Stimulated activated CD8-positive, alpha-beta memory T cell treated with anti-CD3 and anti-CD28 coated beads, Interleukin-12 subunit alpha, Interleukin-12 subunit beta, amount 100 ng/mL, for 24 hours (primary cell): ENCODE measurements around the gene MCEMP1.
A peak's percentile ranks its signal among the peaks of the same experiment; 100 is the strongest.

Experiments used
- DNase-seq: peaks from one replicate; pipeline ENCODE4 v3.0.0-alpha.2; 2020; ENCODE audit errors: extremely low read depth

Gene MCEMP1

DNA sequence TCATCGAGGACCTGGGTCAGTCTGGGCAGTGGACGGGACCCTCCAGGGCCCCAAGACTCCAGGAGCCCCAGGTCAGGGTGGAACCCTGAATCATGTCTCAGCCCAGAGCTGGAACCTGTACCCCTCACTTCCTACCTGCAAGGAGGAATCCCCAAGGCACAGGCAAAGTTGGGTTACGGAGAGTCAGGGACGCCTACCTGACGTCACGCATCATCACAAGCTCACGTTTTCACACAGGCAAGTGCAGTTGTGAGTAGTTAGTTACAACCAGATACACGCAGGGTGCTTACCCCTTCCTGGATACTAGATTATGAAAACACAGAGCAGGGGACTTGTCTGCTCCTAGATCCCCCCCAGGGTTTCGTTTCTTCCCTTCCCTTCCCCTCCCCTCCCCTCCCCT lies 6.1 kb upstream of the MCEMP1 start:
- DNase-seq = no peak

GRCh38 chr19:7672522-7672921 lies 4.4 kb upstream of the MCEMP1 start:
- no peak for DNase-seq

DNA sequence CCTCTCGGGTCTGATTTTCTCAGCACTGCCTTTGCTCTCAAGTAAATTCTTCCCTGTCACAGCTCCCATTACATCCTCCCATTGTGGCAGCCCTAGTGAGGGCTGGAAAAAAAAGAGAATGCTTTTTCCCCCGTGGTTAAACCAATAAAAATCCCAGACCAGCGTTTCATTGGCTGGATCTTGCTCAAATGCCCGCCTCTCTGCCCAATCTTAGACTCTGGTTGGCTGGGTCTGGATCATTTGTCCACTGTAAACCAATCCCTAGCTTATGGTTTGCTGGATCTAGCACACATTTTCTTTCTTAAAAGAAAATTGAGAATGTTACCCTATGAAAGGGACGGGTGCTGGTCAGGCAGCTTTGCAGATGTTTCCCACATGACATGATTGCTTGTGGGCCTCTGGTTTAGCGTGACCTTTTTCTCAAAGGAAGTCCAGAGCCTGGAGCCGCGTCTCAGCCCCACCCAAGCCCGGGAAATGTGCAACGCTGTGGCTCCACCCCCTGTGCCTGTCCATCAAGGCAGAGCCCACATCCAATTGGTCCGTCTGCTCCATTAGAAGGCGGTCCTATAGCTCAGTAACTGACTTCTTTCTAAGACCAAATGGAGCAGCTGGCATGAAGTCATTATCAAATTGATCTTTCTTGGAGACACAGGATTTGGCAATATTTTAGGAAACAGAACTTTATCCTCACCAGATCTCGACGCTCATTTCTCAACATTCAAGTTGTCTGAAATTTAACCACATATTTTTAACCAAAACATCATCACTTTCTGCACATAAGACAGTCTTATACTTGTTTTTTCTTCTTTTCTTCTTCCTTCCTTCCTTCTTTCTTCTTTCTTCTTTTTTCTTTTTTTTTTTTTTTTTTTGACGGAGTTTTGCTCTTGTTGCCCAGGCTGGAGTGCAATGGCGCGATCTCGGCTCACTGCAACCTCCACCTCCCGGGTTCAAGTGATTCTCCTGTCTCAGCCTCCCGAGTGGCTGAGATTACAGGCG lies 2.6 kb upstream of the MCEMP1 start:
- no peak for DNase-seq

DNA sequence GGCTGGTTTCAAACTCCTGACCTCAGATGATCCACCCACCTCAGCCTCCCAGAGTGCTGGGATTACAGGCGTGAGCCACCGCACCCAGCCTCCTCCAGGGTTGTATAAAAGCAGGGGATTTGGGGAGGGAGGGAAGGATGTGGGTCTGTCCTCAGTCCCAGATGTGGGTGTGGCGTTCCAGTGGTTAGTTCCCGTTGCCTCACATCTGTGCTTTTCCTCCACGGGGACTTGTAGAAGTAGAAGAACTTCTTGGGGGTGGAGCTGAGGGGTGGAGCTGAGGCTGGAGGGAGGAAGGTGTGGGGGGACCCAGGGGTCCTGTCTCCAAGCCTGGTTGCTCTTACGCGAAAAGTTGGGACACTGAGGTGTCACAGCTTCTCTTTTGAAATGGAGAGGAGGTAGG lies 514 bp upstream of the MCEMP1 start:
- no peak for DNase-seq

- DNase-seq = no peak
Measured at GRCh38 chr19:7677669-7678311, 900 bp downstream of the MCEMP1 start.

DNA sequence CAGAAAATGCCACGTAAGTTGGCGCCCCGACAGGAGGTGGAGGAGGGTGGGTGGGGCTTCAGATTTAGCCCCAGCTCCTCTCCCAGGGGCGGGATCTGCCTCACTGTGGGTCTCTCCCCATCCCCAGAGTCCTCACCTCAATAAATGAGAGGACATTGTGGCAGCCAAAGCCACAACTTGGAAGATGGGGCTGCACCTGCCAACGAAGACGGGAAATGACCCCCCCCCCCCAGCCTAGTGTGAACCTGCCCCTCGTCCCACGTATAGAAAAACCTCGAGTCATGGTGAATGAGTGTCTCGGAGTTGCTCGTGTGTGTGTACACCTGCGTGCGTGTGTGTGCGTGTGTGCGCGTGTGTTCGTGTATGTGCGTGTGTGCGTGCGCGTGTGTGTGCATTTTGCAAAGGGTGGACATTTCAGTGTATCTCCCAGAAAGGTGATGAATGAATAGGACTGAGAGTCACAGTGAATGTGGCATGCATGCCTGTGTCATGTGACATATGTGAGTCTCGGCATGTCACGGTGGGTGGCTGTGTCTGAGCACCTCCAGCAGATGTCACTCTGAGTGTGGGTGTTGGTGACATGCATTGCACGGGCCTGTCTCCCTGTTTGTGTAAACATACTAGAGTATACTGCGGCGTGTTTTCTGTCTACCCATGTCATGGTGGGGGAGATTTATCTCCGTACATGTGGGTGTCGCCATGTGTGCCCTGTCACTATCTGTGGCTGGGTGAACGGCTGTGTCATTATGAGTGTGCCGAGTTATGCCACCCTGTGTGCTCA lies 2.3 kb downstream of the MCEMP1 start:
- DNase-seq = no peak

GRCh38 chr19:7679771-7680605 lies 3.1 kb downstream of the MCEMP1 start:
- DNase-seq = no peak

DNA sequence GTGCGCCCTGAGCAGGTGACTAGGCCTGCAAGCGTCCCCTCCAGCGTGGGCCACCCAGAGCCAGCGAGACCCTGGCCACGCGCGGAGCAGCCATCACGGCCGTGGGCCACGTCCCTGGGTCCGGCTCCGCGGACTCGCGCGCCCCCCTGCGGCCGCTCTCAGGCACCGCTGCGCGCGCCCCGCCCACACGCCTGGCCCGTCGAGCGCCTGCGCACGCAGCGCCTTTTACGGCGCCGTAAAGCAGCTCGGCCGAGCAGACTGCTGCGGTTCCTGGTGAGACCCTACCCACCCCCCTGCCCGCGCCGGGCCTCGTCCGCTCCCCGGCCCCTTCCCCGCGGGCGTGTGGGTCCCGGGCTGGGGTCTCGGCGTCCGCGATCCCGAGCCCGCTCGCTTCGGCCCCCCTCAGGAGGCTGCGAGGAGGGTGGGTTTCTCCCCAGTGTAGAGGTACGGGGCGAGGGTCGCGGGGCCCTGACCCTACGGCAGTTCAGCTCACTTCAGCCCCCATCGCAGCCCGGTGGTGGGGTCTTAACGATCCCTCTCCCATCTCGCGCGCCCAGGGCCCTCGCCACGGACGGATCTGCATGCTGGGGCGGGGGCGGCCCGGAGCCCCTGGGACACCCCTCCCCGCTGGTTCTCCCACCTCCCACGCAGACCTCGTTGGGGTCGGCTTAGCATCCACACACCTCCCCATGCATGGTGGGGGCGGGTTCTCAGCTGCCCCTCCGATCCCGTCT lies 3.9 kb downstream of the MCEMP1 start, which contains the start of gene TRAPPC5:
TRAPPC5 (plus strand) TSS at position 228 of the 734 bp plus-strand sequence. CDS start 1,421 bp downstream, outside the sequence.
- DNase-seq = peak; percentile 60

DNA sequence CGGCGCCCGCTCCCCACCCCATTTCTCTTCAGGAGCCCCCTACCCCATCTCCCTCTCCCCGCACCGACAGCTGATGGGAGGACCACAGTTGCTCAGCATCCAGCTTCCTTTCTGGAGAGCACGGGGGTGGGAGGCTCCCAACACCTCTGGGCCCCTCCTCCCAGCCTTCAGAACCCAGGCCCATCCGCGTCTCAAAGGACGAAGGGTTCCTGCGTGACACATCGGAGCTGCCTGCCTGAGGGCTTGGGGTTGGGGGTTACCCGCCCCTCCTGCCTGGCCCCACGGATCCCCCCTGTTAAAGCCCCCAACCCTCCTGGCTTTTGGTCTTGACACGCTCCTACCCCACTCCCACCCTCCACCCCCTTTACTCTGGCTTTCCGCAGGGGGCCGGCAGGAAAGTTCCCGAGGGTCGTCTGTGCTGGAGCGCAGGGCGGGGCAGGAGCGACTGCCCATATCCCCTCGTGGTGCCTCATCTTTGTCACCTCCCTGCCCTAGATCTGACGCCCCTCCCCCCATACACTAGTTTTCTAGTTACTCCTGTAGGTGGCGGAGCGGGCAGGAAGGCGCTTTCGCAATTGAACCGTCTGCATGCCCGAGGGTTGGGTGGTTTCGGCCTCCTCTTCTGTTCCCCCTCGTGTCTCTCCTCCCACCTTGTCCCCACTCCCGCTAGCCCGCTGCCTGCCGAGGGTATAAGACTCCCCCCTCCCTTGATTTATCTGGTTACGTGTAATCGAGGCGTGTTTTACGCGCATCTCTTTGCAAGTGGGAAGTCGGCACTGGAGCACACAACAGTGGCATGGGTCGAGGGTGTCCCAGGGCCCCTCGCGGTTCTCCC lies 4.7 kb downstream of the MCEMP1 start:
- DNase-seq = peak; percentile 71

DNA sequence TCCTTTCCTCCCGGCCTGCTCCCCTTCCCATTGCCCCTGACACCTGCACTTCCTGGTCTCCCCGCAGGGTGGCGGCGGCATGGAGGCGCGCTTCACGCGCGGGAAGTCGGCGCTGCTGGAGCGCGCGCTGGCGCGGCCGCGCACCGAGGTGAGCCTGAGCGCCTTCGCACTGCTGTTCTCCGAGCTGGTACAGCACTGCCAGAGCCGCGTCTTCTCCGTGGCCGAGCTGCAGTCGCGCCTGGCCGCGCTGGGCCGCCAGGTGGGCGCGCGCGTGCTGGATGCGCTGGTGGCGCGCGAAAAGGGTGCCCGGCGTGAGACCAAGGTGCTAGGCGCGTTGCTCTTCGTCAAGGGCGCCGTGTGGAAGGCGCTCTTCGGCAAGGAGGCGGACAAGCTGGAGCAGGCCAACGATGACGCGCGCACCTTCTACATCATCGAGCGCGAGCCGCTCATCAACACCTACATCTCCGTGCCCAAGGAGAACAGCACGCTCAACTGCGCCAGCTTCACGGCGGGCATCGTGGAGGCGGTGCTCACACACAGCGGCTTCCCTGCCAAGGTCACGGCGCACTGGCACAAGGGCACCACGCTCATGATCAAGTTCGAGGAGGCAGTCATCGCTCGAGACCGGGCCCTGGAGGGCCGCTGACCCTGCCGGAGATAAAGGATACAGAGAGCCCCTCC lies 5.4 kb downstream of the MCEMP1 start:
- no peak for DNase-seq

- DNase-seq = no peak
Measured at GRCh38 chr19:7685546-7686445, 8.9 kb downstream of the MCEMP1 start.

- no peak for DNase-seq
Measured at GRCh38 chr19:7687177-7687576, 10.3 kb downstream of the MCEMP1 start.

DNA sequence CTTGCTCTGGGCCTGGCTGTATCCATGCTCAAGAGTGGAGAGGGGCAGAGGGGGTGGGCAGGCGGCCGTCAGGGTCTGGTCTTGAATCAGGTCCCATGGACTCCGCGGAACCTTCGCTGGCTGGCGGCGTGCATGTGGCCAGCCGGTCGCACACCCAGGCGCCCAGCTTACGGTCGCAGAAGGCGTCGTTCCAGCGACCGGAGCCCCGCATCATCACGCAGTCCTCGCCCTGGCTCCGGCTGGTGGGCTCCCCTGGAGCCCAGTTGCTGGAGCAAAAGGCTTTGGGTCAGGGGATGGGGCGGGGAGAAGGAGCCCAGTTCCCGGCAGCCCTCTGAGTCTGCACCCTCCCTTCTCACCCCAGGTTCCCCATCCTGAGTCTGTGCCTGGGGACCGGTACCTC lies 12.3 kb downstream of the MCEMP1 start:
- no peak for DNase-seq

DNA sequence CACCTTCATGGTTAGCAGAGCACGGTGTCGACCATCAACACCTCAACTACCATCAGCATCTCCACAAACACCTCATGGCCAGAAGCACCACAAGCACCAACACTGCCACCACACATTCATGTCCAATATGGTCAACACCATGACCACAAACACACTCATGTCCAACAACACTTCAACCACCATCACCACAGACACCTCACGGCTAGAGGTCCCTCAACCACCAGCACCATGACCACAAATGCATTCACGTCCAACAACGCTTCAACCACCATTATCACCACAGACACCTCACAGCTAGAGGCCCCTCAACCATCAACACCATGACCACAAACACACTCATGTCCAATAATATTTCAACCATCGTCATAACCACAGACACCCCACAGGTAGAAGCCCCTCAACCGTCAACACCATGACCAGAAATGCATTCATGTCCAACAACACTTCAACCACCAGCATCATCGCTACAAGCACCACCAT lies 13.9 kb downstream of the MCEMP1 start:
- no peak for DNase-seq

DNA sequence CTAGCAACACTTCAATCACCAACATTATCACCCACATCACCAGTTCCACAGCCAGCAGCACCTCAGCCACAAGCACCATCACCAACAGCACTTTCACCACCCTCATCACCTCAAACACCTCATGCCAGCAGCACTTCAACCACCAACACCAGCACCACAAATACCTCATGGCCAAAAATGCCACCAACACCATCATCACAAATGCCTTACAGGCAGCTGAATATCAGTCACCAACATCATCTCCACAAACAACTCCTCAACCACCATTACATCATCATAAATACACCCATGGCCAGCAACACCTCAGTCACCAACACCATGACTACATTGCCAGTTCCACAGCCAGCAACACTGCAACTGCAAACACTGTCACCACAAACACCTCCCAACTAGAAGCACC lies 14.6 kb downstream of the MCEMP1 start:
- DNase-seq = no peak

GRCh38 chr19:7692417-7693088 lies 15.7 kb downstream of the MCEMP1 start:
- no peak for DNase-seq

DNA sequence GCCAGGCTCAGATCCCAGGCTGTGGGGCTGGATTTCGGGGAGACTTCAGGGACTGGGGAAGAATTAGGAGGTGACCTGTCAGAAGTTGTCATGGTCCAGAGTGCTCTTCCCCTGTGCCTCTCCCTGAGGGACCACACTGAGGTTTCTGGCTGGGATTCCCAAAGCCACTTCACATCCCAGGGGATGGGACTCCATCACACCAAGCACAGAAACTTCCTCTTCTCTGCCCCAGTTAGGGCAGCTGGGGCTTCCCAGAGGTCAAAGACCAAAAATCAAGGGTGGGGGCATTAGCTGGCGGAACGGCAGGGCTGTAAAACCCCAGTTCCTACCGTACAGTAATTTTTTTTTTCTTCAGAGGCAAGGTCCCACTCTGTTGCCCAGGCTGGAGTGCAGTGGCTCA lies 17.6 kb downstream of the MCEMP1 start:
- DNase-seq = no peak
